HCT116 (cell line): ENCODE data around the gene SYT9. TPM values are rescaled to one million over a fixed set of nuclear protein-coding genes. Genes with fewer than 3 reads are reported as not detected.

Source experiments
- ATAC-seq: fragments of 200-7000 bp; cut with Tn5 transposase; 2 replicates; pipeline ENCODE4 v1.9.1; 2020; ENCODE audit warnings: mild to moderate bottlenecking, moderate library complexity
- BruUV-seq: library from RNA; stranded (reverse); fragments of 400-500 nt; replicated peaks from 2 replicates; lab custom pipeline; 2021; lab: Mats Ljungman, UMichigan
- CTCF ChIA-PET: fragments of 300-600 bp; sonication (Branson Sonifier 250); formaldehyde crosslinking; loops from one replicate; lab custom pipeline; 2021; ENCODE audit warnings: antibody characterized with exemption; lab: Charles Lee
- POLR2A ChIA-PET: fragments of 300-600, 350-600 bp; sonication (Branson Sonifier 250); formaldehyde crosslinking; loops from one replicate; lab custom pipeline; 2021; ENCODE audit warnings: antibody characterized with exemption; lab: Charles Lee
- RAD21 ChIA-PET, 2 experiments: fragments of 300-600 bp; sonication (Branson Sonifier 250); formaldehyde crosslinking; loops; one replicate each; lab custom pipeline; 2023; ENCODE audit warnings: low total read pairs in 2 of 2; ENCODE audit not compliant: uncharacterized antibody in 2 of 2, unreplicated experiment in 2 of 2, low non-redundant PET in 1 of 2; lab: Charles Lee
- DNase-seq: peaks from one replicate; pipeline ENCODE4 v3.0.0-alpha.2; 2010; ENCODE audit warnings: low read depth, low spot score
- H2AFZ ChIP-seq: fragments of 200-600 bp; shearing (Covaris generic), sonication (generic); 2 replicates; pipeline ENCODE4 v1.6.1; 2017; ENCODE audit warnings: low read depth, mixed run types, mixed read lengths, antibody characterized with exemption, low read length; ENCODE audit not compliant: poor library complexity, severe bottlenecking
- H3K27ac ChIP-seq: 2 replicates; pipeline ENCODE4 v1.5.1; 2012; ENCODE audit warnings: low read depth, low read length
- H3K27me3 ChIP-seq: fragments of 200-600 bp; sonication (generic); 2 replicates; pipeline ENCODE4 v1.6.1; 2016; ENCODE audit warnings: mixed run types, low read length, mixed read lengths; ENCODE audit not compliant: insufficient read depth
- H3K36me3 ChIP-seq, 2 experiments: fragments of 200-500 bp in 1 of 2; fragments of 200-600 bp in 1 of 2; sonication (Bioruptor generic) in 1 of 2; sonication (generic) in 1 of 2; 2 replicates each; pipeline versions ENCODE4 v1.5.1 to v1.6.1; 2014 to 2016; ENCODE audit warnings: low read length in 2 of 2, inconsistent platforms in 1 of 2, mixed read lengths in 1 of 2, mixed run types in 1 of 2; ENCODE audit not compliant: insufficient read depth in 2 of 2, control insufficient read depth in 1 of 2
- H3K4me1 ChIP-seq, 2 experiments: fragments of 200-600 bp in 1 of 2; sonication (generic) in 1 of 2; 2 replicates each; pipeline versions ENCODE4 v1.5.1 to v1.6.1; 2012 to 2017; ENCODE audit warnings: low read length in 2 of 2, inconsistent platforms in 1 of 2, mild to moderate bottlenecking in 1 of 2, mixed read lengths in 1 of 2, mixed run types in 1 of 2, moderate library complexity in 1 of 2; ENCODE audit not compliant: insufficient read depth in 2 of 2, control insufficient read depth in 1 of 2
- H3K4me2 ChIP-seq: fragments of 200-600 bp; sonication (generic); 2 replicates; pipeline ENCODE4 v1.6.1; 2017; ENCODE audit warnings: mixed run types, low read length, mixed read lengths
- H3K4me3 ChIP-seq, 2 experiments: fragments of 200-600 bp in 1 of 2; sonication (generic) in 1 of 2; replicated peaks in 1 of 2; 2 replicates each; pipeline ENCODE4 v1.5.1; 2011 to 2016; ENCODE audit warnings: low read length in 2 of 2, control low read depth in 1 of 2, low read depth in 1 of 2, mild to moderate bottlenecking in 1 of 2, mixed read lengths in 1 of 2, mixed run types in 1 of 2
- H3K79me2 ChIP-seq: fragments of 200-600 bp; sonication (generic); 2 replicates; pipeline ENCODE4 v1.6.1; 2017; ENCODE audit warnings: mild to moderate bottlenecking, mixed run types, low read length, moderate library complexity, mixed read lengths; ENCODE audit not compliant: insufficient read depth
- H3K9ac ChIP-seq: fragments of 200-600 bp; sonication (generic); 2 replicates; pipeline ENCODE4 v1.6.1; 2016; ENCODE audit warnings: low read length, mixed read lengths
- H3K9me2 ChIP-seq: fragments of 200-600 bp; sonication (generic), shearing (Covaris generic); 2 replicates; pipeline ENCODE4 v1.6.1; 2017; ENCODE audit warnings: mixed run types, mild to moderate bottlenecking, moderate library complexity; ENCODE audit not compliant: insufficient read depth
- H3K9me3 ChIP-seq, 2 experiments: fragments of 200-500 bp in 1 of 2; fragments of 200-600 bp in 1 of 2; sonication (Bioruptor generic) in 1 of 2; sonication (generic) in 1 of 2; 2 replicates each; pipeline ENCODE4 v1.6.1; 2014 to 2017; ENCODE audit warnings: low read length in 2 of 2, mixed read lengths in 2 of 2, inconsistent platforms in 1 of 2, low read depth in 1 of 2, mild to moderate bottlenecking in 1 of 2, mixed run types in 1 of 2, moderate library complexity in 1 of 2; ENCODE audit not compliant: control insufficient read depth in 1 of 2, insufficient read depth in 1 of 2
- H4K20me1 ChIP-seq: fragments of 200-600 bp; sonication (generic), shearing (Covaris generic); 2 replicates; pipeline ENCODE4 v1.6.1; 2017; ENCODE audit warnings: mixed run types, mild to moderate bottlenecking, moderate library complexity; ENCODE audit not compliant: insufficient read depth
- ATF3 ChIP-seq: IDR thresholded peaks from 2 replicates; pipeline ENCODE4 v1.6.1; 2012
- CEBPB ChIP-seq: IDR thresholded peaks from 2 replicates; pipeline ENCODE4 v1.6.1; 2012; ENCODE audit warnings: low read depth
- CTCF ChIP-seq, 3 experiments: fragments of 200-600 bp in 1 of 3; sonication (generic) in 1 of 3; IDR thresholded peaks in 2 of 3; conservative IDR thresholded peaks in 1 of 3; 2 replicates each; pipeline ENCODE4 v1.5.1; 2012 to 2017; ENCODE audit warnings: low read depth in 2 of 3, low read length in 2 of 3, antibody characterized with exemption in 1 of 3, borderline replicate concordance in 1 of 3, control low read depth in 1 of 3, mild to moderate bottlenecking in 1 of 3, mixed read lengths in 1 of 3, mixed run types in 1 of 3, moderate library complexity in 1 of 3; ENCODE audit not compliant: insufficient read depth in 1 of 3
- EGR1 ChIP-seq: IDR thresholded peaks from 2 replicates; pipeline ENCODE4 v1.6.1; 2012; ENCODE audit warnings: low read depth
- EZH2 ChIP-seq: fragments of 200-600 bp; sonication (generic); IDR thresholded peaks from 2 replicates; pipeline ENCODE4 v1.6.1; 2017; ENCODE audit warnings: antibody characterized with exemption, mixed run types
- MAX ChIP-seq: IDR thresholded peaks from 2 replicates; pipeline ENCODE4 v1.6.1; 2012
- POLR2A ChIP-seq: IDR thresholded peaks from 2 replicates; pipeline ENCODE4 v1.7.0; 2011; ENCODE audit warnings: borderline replicate concordance; ENCODE audit not compliant: insufficient read depth, insufficient read length; ENCODE audit errors: extremely low read depth
- RAD21 ChIP-seq: IDR thresholded peaks from 2 replicates; pipeline ENCODE4 v1.6.1; 2012; ENCODE audit warnings: low read depth, mild to moderate bottlenecking
- SIN3A ChIP-seq: IDR thresholded peaks from 2 replicates; pipeline ENCODE4 v1.6.1; 2012; ENCODE audit warnings: low read depth
- SRF ChIP-seq: IDR thresholded peaks from 2 replicates; pipeline ENCODE4 v1.6.1; 2012; ENCODE audit warnings: low read depth
- TCF7L2 ChIP-seq: IDR thresholded peaks from 2 replicates; pipeline ENCODE4 v1.7.0; 2011; ENCODE audit warnings: borderline replicate concordance, inconsistent platforms; ENCODE audit not compliant: insufficient read depth, insufficient read length; ENCODE audit errors: extremely low read depth
- YY1 ChIP-seq: IDR thresholded peaks from 2 replicates; pipeline ENCODE4 v1.6.1; 2011; ENCODE audit warnings: low read length, low read depth, moderate library complexity, mild to moderate bottlenecking; ENCODE audit not compliant: insufficient replicate concordance; ENCODE audit errors: extremely low read depth
- ZFX ChIP-seq: fragments of 450-650 bp; IDR thresholded peaks from 2 replicates; pipeline ENCODE4 v1.6.1; 2017
- ZNF274 ChIP-seq: fragments of 200-500 bp; sonication (Bioruptor generic); IDR thresholded peaks from 2 replicates; pipeline ENCODE4 v1.6.1; 2014; ENCODE audit warnings: mild to moderate bottlenecking, low read depth, low read length, inconsistent platforms
- intact Hi-C: fragments of 100-400 bp; cut with micrococcal nuclease; formaldehyde crosslinking; loops from 2 replicates; pipeline ENCODE4 v1.10.0; 2022
- total RNA-seq: library from RNA; stranded (reverse); gene quantifications from one replicate; pipeline ENCODE4 v1.2.1, GENCODE V29; 2021; ENCODE audit not compliant: unreplicated experiment
- TF ChIP-seq, protein P1 (sequence below): IDR thresholded peaks from 2 replicates; pipeline ENCODE4 v1.6.1; 2011; ENCODE audit warnings: mild to moderate bottlenecking, low read length, moderate library complexity; ENCODE audit not compliant: insufficient replicate concordance; ENCODE audit errors: extremely low read depth

SYT9 gene
- total RNA-seq, 1 experiment from 2014 or later: not detected

- TF ChIP-seq, protein P1, sequence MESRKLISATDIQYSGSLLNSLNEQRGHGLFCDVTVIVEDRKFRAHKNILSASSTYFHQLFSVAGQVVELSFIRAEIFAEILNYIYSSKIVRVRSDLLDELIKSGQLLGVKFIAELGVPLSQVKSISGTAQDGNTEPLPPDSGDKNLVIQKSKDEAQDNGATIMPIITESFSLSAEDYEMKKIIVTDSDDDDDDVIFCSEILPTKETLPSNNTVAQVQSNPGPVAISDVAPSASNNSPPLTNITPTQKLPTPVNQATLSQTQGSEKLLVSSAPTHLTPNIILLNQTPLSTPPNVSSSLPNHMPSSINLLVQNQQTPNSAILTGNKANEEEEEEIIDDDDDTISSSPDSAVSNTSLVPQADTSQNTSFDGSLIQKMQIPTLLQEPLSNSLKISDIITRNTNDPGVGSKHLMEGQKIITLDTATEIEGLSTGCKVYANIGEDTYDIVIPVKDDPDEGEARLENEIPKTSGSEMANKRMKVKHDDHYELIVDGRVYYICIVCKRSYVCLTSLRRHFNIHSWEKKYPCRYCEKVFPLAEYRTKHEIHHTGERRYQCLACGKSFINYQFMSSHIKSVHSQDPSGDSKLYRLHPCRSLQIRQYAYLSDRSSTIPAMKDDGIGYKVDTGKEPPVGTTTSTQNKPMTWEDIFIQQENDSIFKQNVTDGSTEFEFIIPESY: no peak
- TF ChIP-seq CTCF (IDR thresholded peaks at IDR 0.05 in 2 of 3, conservative IDR thresholded peaks at IDR 0.05 in 1 of 3; ENCODE audit: borderline replicate concordance in 1 of 3, insufficient read depth in 1 of 3, low read depth in 2 of 3, low read length in 2 of 3): no peak
- no peak for TF ChIP-seq EGR1
Observed at GRCh38 chr11:7383406-7383805, 131.7 kb downstream of the SYT9 start (continued).

DNA sequence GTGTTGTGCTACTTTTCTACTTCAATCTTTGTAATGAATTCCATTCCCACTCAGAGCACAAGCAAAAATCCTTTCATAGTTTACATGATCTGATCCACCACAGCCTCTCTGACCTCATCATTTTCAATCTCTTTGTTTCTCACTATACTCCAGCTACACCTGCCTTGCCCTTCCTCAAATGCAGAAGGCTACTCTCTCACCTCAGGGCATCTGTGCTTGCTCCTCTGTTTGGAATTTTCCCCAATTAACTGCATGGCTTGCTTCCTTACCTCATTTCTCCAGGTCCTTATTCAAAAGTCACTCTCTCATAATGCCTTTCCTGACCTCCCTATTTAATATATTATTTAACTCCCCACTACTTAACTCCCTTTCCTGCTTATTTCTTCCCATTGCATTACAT, 133.0 kb downstream of the SYT9 start:
- ChIA-PET RAD21 (no interaction called here), POLR2A (no interaction called here), CTCF (no interaction called here)
- no peak overlapping the region for H3K9ac ChIP-seq
- H3K79me2 ChIP-seq: no peaks in the 10 kb centered on the region
- H3K4me3 ChIP-seq: no peak overlapping the region
- no peaks in the 10 kb centered on the region for H3K9me3 ChIP-seq
- BruUV-seq: no TSS peak
- no peaks in the 10 kb centered on the region for H3K9me2 ChIP-seq
- H2AFZ ChIP-seq: no peak overlapping the region
- H3K36me3 ChIP-seq: no peaks in the 10 kb centered on the region
- H3K27me3 ChIP-seq: peaks cover 15% of the 10 kb centered on the region; the same call in 1 of the 2 replicates
- TF ChIP-seq SRF (no peak), RAD21 (no peak), CTCF (IDR thresholded peaks at IDR 0.05 in 2 of 3, conservative IDR thresholded peaks at IDR 0.05 in 1 of 3; ENCODE audit: borderline replicate concordance in 1 of 3, insufficient read depth in 1 of 3, low read depth in 2 of 3, low read length in 2 of 3) (no peak), ZFX (no peak), CEBPB (no peak), SIN3A (no peak), POLR2A (no peak), TCF7L2 (no peak), EGR1 (no peak), YY1 (no peak), MAX (no peak), ZNF274 (no peak), ATF3 (no peak), EZH2 (no peak)
- H3K4me2 ChIP-seq: no peak overlapping the region
- no peaks in the 10 kb centered on the region for H4K20me1 ChIP-seq
- no peaks in the 10 kb centered on the region for H3K4me1 ChIP-seq
- no peak overlapping the region for H3K27ac ChIP-seq
- DNase-seq (no peak), ATAC-seq (no peak)
- intact Hi-C loops: no loop called here
